Tibial nerve (tissue), 4 donors: ENCODE measurements around the gene CASP9. TPM values are rescaled to one million over a fixed set of nuclear protein-coding genes. Genes with fewer than 3 reads are reported as not detected.

Source experiments
- DNase-seq, 2 donors: peaks; one replicate each; pipeline ENCODE4 v3.0.0-alpha.2; 2019; ENCODE audit warnings: low spot score in 2 of 2
- H3K27ac ChIP-seq, 4 donors: fragments of 200-600 bp; sonication (generic) in 3 of 4; one replicate each; pipeline ENCODE4 v1.5.1; 2017 to 2019; ENCODE audit warnings: mild to moderate bottlenecking in 1 of 4
- H3K27me3 ChIP-seq, 2 donors: fragments of 200-600 bp; sonication (generic) in 1 of 2; one replicate each; pipeline versions ENCODE4 v1.5.1 to v1.6.0; 2017 to 2019
- H3K36me3 ChIP-seq, 3 donors: fragments of 200-600 bp; sonication (generic); one replicate each; pipeline ENCODE4 v1.5.1; 2018 to 2019
- H3K4me1 ChIP-seq, 4 donors: fragments of 200-600 bp; sonication (generic) in 3 of 4; one replicate each; pipeline ENCODE4 v1.5.1; 2017 to 2019
- H3K4me3 ChIP-seq, 4 donors: fragments of 200-600 bp; sonication (generic) in 3 of 4; one replicate each; pipeline ENCODE4 v1.5.1; 2017 to 2019; ENCODE audit warnings: mild to moderate bottlenecking in 1 of 4, moderate library complexity in 1 of 4
- H3K9me3 ChIP-seq, 4 donors: fragments of 200-600 bp; sonication (generic) in 3 of 4; one replicate each; pipeline ENCODE4 v1.5.1; 2017 to 2019
- EP300 ChIP-seq, 2 donors: sonication (generic); formaldehyde crosslinking; IDR thresholded peaks; one replicate each; pipeline ENCODE4 v1.6.1; 2017; ENCODE audit warnings: antibody characterized with exemption in 2 of 2, mild to moderate bottlenecking in 1 of 2
- POLR2A ChIP-seq, 2 donors: fragments of 450-650 bp; IDR thresholded peaks; one replicate each; pipeline ENCODE4 v1.6.1; 2017; ENCODE audit warnings: antibody characterized with exemption in 2 of 2, mild to moderate bottlenecking in 2 of 2, moderate library complexity in 2 of 2
- WGBS, 2 donors: methylation state at CpG; one replicate each; pipeline ENCODE4 v1.1.5; 2018; 5-methylcytosine and 5-hydroxymethylcytosine counted together
- total RNA-seq, 4 donors: library from RNA; depleted of rRNA; stranded (reverse); fragments of >200 nt; gene quantifications; one replicate each; pipeline ENCODE4 v1.1.0, GENCODE V29; 2016
- TF ChIP-seq, protein P1 (sequence below), 5 experiments: fragments of 200-600 bp in 3 of 5; fragments of 450-650 bp in 2 of 5; sonication (generic) in 3 of 5; IDR thresholded peaks; one replicate each; pipeline ENCODE4 v1.5.1; 2016 to 2019; ENCODE audit warnings: antibody characterized with exemption in 5 of 5, mild to moderate bottlenecking in 3 of 5, moderate library complexity in 2 of 5

Gene CASP9
- total RNA-seq, 4 donors from 2014 or later = 39.6 to 82.8 (median 51.7) TPM

DNA sequence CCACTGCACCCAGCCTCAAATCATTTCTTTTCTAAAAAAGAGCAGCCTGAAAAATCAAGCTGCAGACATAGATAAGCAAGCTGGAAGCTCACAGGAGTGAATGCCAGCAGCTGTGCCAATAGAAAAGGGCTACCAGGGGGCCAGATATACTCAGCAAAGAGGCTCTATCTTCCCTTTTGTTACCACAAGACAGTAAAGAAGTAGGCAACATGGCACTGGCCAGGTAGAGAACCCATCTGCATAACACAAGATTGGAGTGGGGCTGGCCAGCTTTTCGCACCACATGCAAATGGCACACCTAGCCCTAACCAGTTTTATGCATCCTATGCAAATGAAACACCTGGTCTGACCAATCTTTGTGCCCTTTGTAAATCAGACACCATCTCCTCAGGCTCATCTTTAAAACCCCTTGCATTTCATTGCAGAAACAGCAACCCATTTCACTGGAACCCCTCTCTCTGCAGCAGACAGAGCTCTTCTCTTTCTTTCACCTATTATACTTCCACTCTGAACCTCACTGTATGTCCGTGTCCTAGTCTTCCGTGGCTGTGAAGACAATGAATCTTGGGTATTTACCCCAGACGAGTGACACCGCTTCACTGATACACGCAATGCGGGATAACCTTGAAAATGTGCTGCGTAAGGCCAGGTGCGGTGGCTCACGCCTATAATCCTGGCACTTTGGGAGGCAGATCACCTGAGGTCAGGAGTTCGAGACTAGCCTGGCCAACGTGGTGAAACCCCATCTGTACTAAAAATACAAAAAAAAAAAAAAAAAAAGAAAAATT lies 15.1 kb downstream of the CASP9 start:
- H3K4me3 ChIP-seq = no peak overlapping the region
- no peaks in the 10 kb centered on the region for H3K9me3 ChIP-seq
- no peak overlapping the region for H3K27ac ChIP-seq
- peaks cover 0 to 56% (median 0%) of the 10 kb centered on the region in 3 donors for H3K36me3 ChIP-seq
- no peak for DNase-seq
- no peaks in the 10 kb centered on the region for H3K27me3 ChIP-seq
- TF ChIP-seq, protein P1, sequence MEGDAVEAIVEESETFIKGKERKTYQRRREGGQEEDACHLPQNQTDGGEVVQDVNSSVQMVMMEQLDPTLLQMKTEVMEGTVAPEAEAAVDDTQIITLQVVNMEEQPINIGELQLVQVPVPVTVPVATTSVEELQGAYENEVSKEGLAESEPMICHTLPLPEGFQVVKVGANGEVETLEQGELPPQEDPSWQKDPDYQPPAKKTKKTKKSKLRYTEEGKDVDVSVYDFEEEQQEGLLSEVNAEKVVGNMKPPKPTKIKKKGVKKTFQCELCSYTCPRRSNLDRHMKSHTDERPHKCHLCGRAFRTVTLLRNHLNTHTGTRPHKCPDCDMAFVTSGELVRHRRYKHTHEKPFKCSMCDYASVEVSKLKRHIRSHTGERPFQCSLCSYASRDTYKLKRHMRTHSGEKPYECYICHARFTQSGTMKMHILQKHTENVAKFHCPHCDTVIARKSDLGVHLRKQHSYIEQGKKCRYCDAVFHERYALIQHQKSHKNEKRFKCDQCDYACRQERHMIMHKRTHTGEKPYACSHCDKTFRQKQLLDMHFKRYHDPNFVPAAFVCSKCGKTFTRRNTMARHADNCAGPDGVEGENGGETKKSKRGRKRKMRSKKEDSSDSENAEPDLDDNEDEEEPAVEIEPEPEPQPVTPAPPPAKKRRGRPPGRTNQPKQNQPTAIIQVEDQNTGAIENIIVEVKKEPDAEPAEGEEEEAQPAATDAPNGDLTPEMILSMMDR (IDR thresholded peaks at IDR 0.05) = no peak
- no peak for TF ChIP-seq EP300 (IDR thresholded peaks at IDR 0.05)
- no peak for TF ChIP-seq POLR2A (IDR thresholded peaks at IDR 0.05)
- 88 to 92% methylated on average over 12 of the region's 12 CpGs for WGBS, 2 donors
- H3K4me1 ChIP-seq = no peaks in the 10 kb centered on the region

DNA sequence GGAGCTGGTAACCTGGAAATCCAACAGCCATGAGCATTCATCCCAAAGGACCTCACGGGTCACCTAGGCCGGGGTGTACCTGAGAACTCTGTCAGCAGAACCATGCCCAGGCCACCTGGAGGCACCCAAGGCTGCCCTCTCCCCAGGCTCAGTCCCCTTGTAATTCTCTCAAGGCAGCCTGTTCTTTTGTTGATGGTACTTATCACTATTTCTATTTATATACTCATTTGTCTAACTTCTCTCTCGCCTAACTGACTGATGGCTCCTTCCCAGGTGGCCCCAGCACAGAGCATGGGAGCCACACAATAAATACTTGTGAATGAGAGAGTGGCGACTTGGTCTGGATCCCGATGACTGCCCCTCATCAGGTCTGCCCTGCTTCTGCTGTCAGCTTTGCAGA lies 16.7 kb downstream of the CASP9 start:
- Histone ChIP-seq H3K4me3 (no peak overlapping the region), H3K4me1 (no peaks in the 10 kb centered on the region), H3K9me3 (no peaks in the 10 kb centered on the region), H3K27me3 (no peaks in the 10 kb centered on the region), H3K27ac (no peak overlapping the region), H3K36me3 (peaks cover 0 to 63% (median 2%) of the 10 kb centered on the region in 3 donors)
- DNase-seq = no peak
- 94 to 99% methylated on average over 5 of the region's 5 CpGs for WGBS, 2 donors
- no peak for TF ChIP-seq POLR2A (IDR thresholded peaks at IDR 0.05)
- TF ChIP-seq, protein P1 (IDR thresholded peaks at IDR 0.05) = no peak
- no peak for TF ChIP-seq EP300 (IDR thresholded peaks at IDR 0.05)

DNA sequence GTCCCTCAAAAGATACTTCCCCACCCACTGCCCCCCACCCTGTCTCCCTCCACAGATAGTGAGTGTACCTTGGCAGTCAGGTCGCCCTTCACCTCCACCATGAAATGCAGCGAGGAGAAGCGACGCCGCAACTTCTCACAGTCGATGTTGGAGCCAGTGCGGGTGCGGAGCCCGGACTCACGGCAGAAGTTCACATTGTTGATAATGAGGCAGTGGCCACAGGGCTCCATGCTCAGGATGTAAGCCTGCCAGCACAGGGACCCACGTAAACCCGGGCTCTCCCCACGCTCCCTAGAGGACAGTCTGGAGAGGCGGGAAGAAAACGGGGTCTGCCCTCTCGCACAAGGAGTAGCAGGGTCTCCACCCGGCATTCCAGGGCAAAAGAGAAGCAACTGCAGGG lies 17.2 kb downstream of the CASP9 start:
- Histone ChIP-seq H3K4me3 (no peak overlapping the region), H3K4me1 (no peaks in the 10 kb centered on the region), H3K36me3 (peaks cover 0 to 63% (median 6%) of the 10 kb centered on the region in 3 donors), H3K27ac (peak overlapping the region in 1 of 4 donors; percentile 72), H3K27me3 (no peaks in the 10 kb centered on the region), H3K9me3 (no peaks in the 10 kb centered on the region)
- TF ChIP-seq POLR2A (IDR thresholded peaks at IDR 0.05) = no peak
- TF ChIP-seq EP300 (IDR thresholded peaks at IDR 0.05) = no peak
- TF ChIP-seq, protein P1 (IDR thresholded peaks at IDR 0.05) = no peak
- DNase-seq = no peak
- 90 to 91% methylated on average over 17 of the region's 17 CpGs for WGBS, 2 donors

DNA sequence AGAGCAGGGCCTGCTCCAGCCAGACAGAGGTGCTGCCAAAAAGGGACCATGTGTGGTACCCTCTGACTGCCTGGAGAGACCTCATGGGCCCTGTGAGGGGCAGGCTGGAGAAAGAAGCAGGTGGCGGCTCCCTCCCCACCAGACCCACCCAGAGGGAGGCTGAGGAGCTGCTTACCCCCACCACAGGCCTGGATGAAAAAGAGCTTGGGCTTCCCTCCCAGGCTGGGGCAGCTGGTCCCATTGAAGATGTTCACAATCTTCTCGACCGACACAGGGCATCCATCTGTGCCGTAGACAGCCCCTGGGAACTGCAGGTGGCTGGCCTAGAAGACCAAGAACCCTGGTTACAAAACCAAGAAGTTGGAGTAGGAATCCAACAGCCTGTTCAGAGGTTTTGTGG lies 19.6 kb downstream of the CASP9 start:
- H3K27me3 ChIP-seq = no peaks in the 10 kb centered on the region
- no peak overlapping the region for H3K4me3 ChIP-seq
- H3K9me3 ChIP-seq = no peaks in the 10 kb centered on the region
- H3K36me3 ChIP-seq = peaks cover 0 to 75% (median 6%) of the 10 kb centered on the region in 3 donors
- 47 to 73% methylated on average over 3 to 4 of the region's 4 CpGs for WGBS, 2 donors
- H3K27ac ChIP-seq = peak overlapping the region in 2 of 4 donors; percentile 20 to 72
- no peak for DNase-seq
- H3K4me1 ChIP-seq = no peaks in the 10 kb centered on the region
- TF ChIP-seq POLR2A (IDR thresholded peaks at IDR 0.05) (no peak), EP300 (IDR thresholded peaks at IDR 0.05) (no peak)
- TF ChIP-seq, protein P1 (IDR thresholded peaks at IDR 0.05) = no peak
